ENCODE measurements around the gene CAMTA1.

CAMTA1 gene

DNA sequence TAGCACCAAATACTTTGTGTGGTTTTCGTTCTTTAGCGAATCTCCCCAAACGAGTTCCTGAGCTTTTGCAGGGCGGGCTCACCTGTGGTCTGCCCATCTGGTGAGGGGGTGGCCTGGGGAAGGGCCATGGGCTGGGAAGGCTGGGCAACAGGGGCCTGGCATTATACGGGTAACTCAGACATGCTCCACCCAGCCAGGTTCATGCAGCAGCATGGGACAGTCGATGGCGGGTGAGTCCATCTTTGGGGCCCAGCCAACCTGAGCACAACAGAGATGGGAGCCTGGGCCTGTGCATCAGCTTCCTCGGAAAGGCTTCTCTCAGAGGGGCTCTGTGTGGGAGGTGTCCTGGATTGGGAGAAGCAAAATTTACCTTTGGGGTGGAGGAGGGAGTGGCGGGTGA is 302.6 kb downstream of the CAMTA1 start:
- no peak overlapping the region for H3K27ac ChIP-seq (ENCODE audit: low read depth, low read length)
- H3K9ac ChIP-seq (ENCODE audit: low read length), result no peak overlapping the region
- no peaks in the 10 kb centered on the region for H3K36me3 ChIP-seq (ENCODE audit: control insufficient read depth in 1 of 2, insufficient read depth in 2 of 2, low read length in 2 of 2)
- H4K8ac ChIP-seq (ENCODE audit: low read depth, low read length), result no peak overlapping the region
- no peak overlapping the region for H2AFZ ChIP-seq (ENCODE audit: insufficient read depth, low read length, poor library complexity)
- no peak overlapping the region for H3K18ac ChIP-seq (ENCODE audit: low read length)
- no peak overlapping the region for H2BK12ac ChIP-seq (ENCODE audit: low read length)
- H3K4me1 ChIP-seq (ENCODE audit: control insufficient read depth in 1 of 2, insufficient read depth in 2 of 2, low read length in 2 of 2), result no peaks in the 10 kb centered on the region
- H3K79me1 ChIP-seq (ENCODE audit: low read length), result no peaks in the 10 kb centered on the region
- H3K4me2 ChIP-seq (ENCODE audit: low read length), result no peak overlapping the region
- no peak overlapping the region for H4K12ac ChIP-seq (ENCODE audit: low read depth, low read length)
- H2BK120ac ChIP-seq (ENCODE audit: insufficient read depth, low read length, poor library complexity), result no peak overlapping the region
- no peak overlapping the region for H2BK5ac ChIP-seq (ENCODE audit: low read depth, low read length, poor library complexity)
- H3K9me3 ChIP-seq (ENCODE audit: insufficient read depth, low read depth, low read length), result peaks cover 3% of the 10 kb centered on the region
- WGBS (ENCODE audit: extremely low coverage, insufficient coverage, insufficient read length), result no CpG with 5 or more reads among the region's 9 CpGs
- H2AK5ac ChIP-seq (ENCODE audit: low read length), result no peak overlapping the region
- no peak overlapping the region for H3K4me3 ChIP-seq (ENCODE audit: low read depth, low read length)
- no peak for DNase-seq
- no peak overlapping the region for H3K14ac ChIP-seq (ENCODE audit: low read length)
- no peak overlapping the region for H4K91ac ChIP-seq (ENCODE audit: low read depth, low read length)
- H3K27me3 ChIP-seq (ENCODE audit: insufficient read depth, low read length), result no peaks in the 10 kb centered on the region
- no peak overlapping the region for H3K4ac ChIP-seq (ENCODE audit: low read depth, low read length)
- no peaks in the 10 kb centered on the region for H3K79me2 ChIP-seq (ENCODE audit: control insufficient read depth, insufficient read depth, low read length, poor library complexity)
- no peak overlapping the region for H3K23ac ChIP-seq (ENCODE audit: low read length)

DNA sequence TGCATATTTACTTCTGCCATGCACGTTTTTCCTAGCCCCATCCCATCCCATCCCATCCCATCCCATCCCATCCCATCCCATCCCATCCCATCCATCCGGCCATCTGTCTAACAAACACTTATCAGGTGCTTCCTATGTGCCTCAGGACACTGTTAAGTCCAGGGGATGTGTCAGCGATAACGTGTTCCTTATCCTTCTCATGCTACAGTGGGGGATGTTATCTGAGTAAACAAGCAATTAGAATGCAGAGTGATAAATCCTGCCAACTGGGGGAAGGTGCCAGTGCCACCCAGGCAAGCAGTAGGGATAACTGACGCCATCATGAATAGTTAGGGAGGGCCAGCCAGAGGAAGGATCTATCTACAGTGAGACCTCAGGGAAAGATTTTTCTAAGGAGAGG is 304.2 kb downstream of the CAMTA1 start:
- Histone ChIP-seq H2AFZ (ENCODE audit: insufficient read depth, low read length, poor library complexity) (no peak overlapping the region), H4K91ac (ENCODE audit: low read depth, low read length) (no peak overlapping the region), H3K4me3 (ENCODE audit: low read depth, low read length) (no peak overlapping the region), H4K8ac (ENCODE audit: low read depth, low read length) (no peak overlapping the region), H2BK5ac (ENCODE audit: low read depth, low read length, poor library complexity) (no peak overlapping the region), H3K79me2 (ENCODE audit: control insufficient read depth, insufficient read depth, low read length, poor library complexity) (no peaks in the 10 kb centered on the region), H3K27ac (ENCODE audit: low read depth, low read length) (no peak overlapping the region), H3K4me2 (ENCODE audit: low read length) (no peak overlapping the region), H4K12ac (ENCODE audit: low read depth, low read length) (no peak overlapping the region), H3K18ac (ENCODE audit: low read length) (no peak overlapping the region), H3K36me3 (ENCODE audit: control insufficient read depth in 1 of 2, insufficient read depth in 2 of 2, low read length in 2 of 2) (no peaks in the 10 kb centered on the region), H2BK12ac (ENCODE audit: low read length) (no peak overlapping the region), H3K27me3 (ENCODE audit: insufficient read depth, low read length) (no peaks in the 10 kb centered on the region), H3K9ac (ENCODE audit: low read length) (no peak overlapping the region), H3K9me3 (ENCODE audit: insufficient read depth, low read depth, low read length) (peaks cover 3% of the 10 kb centered on the region), H3K4me1 (ENCODE audit: control insufficient read depth in 1 of 2, insufficient read depth in 2 of 2, low read length in 2 of 2) (peaks cover 0 to 3% of the 10 kb centered on the region in 2 experiments), H3K14ac (ENCODE audit: low read length) (no peak overlapping the region), H3K4ac (ENCODE audit: low read depth, low read length) (no peak overlapping the region), H2AK5ac (ENCODE audit: low read length) (no peak overlapping the region), H2BK120ac (ENCODE audit: insufficient read depth, low read length, poor library complexity) (no peak overlapping the region), H3K23ac (ENCODE audit: low read length) (no peak overlapping the region), H3K79me1 (ENCODE audit: low read length) (no peaks in the 10 kb centered on the region)
- no CpG with 5 or more reads among the region's 5 CpGs for WGBS (ENCODE audit: extremely low coverage, insufficient coverage, insufficient read length)
- DNase-seq, result no peak

DNA sequence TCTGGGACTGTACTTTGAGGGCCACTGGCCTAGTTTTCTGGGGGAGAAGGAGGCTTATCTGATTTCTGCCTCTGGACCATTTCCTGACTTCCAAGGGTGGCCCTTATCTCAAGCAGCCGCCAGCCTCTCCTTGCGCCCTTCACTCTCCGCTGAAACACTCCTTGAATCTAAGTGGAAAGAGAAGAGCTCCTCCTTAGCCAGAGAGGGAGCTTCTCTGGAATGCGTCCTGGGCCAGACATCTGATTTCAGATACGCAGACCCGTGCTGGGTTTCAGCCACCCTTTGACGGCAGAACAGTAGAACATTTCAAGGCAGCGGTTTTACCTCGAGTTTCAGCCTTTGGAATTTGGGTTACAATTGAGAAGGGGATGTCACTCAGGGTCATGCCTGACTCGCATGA is 308.0 kb downstream of the CAMTA1 start:
- H2AFZ ChIP-seq (ENCODE audit: insufficient read depth, low read length, poor library complexity), result no peak overlapping the region
- H4K8ac ChIP-seq (ENCODE audit: low read depth, low read length), result no peak overlapping the region
- H3K27me3 ChIP-seq (ENCODE audit: insufficient read depth, low read length), result no peaks in the 10 kb centered on the region
- no peaks in the 10 kb centered on the region for H3K36me3 ChIP-seq (ENCODE audit: control insufficient read depth in 1 of 2, insufficient read depth in 2 of 2, low read length in 2 of 2)
- no peak overlapping the region for H2BK12ac ChIP-seq (ENCODE audit: low read length)
- no peak overlapping the region for H3K14ac ChIP-seq (ENCODE audit: low read length)
- no peak for DNase-seq
- peaks cover 3% of the 10 kb centered on the region for H3K9me3 ChIP-seq (ENCODE audit: insufficient read depth, low read depth, low read length)
- H4K12ac ChIP-seq (ENCODE audit: low read depth, low read length), result no peak overlapping the region
- no peaks in the 10 kb centered on the region for H3K79me1 ChIP-seq (ENCODE audit: low read length)
- no peak overlapping the region for H3K4me2 ChIP-seq (ENCODE audit: low read length)
- no CpG with 5 or more reads among the region's 10 CpGs for WGBS (ENCODE audit: extremely low coverage, insufficient coverage, insufficient read length)
- H2BK120ac ChIP-seq (ENCODE audit: insufficient read depth, low read length, poor library complexity), result no peak overlapping the region
- no peaks in the 10 kb centered on the region for H3K79me2 ChIP-seq (ENCODE audit: control insufficient read depth, insufficient read depth, low read length, poor library complexity)
- no peak overlapping the region for H3K23ac ChIP-seq (ENCODE audit: low read length)
- H3K27ac ChIP-seq (ENCODE audit: low read depth, low read length), result no peak overlapping the region
- H3K4ac ChIP-seq (ENCODE audit: low read depth, low read length), result no peak overlapping the region
- no peak overlapping the region for H3K9ac ChIP-seq (ENCODE audit: low read length)
- H2BK5ac ChIP-seq (ENCODE audit: low read depth, low read length, poor library complexity), result no peak overlapping the region
- H3K4me3 ChIP-seq (ENCODE audit: low read depth, low read length), result no peak overlapping the region
- no peak overlapping the region for H4K91ac ChIP-seq (ENCODE audit: low read depth, low read length)
- no peak overlapping the region for H3K18ac ChIP-seq (ENCODE audit: low read length)
- H2AK5ac ChIP-seq (ENCODE audit: low read length), result no peak overlapping the region
- H3K4me1 ChIP-seq (ENCODE audit: control insufficient read depth in 1 of 2, insufficient read depth in 2 of 2, low read length in 2 of 2), result peaks cover 0 to 3% of the 10 kb centered on the region in 2 experiments

- no peak overlapping the region for H3K9ac ChIP-seq (ENCODE audit: low read length)
- no peak overlapping the region for H3K4ac ChIP-seq (ENCODE audit: low read depth, low read length)
- no peaks in the 10 kb centered on the region for H3K36me3 ChIP-seq (ENCODE audit: control insufficient read depth in 1 of 2, insufficient read depth in 2 of 2, low read length in 2 of 2)
- no CpG with 5 or more reads among the region's 4 CpGs for WGBS (ENCODE audit: extremely low coverage, insufficient coverage, insufficient read length)
- no peak for DNase-seq
- H3K27ac ChIP-seq (ENCODE audit: low read depth, low read length), result no peak overlapping the region
- H3K4me1 ChIP-seq (ENCODE audit: control insufficient read depth in 1 of 2, insufficient read depth in 2 of 2, low read length in 2 of 2), result peaks cover 0 to 3% of the 10 kb centered on the region in 2 experiments
- no peak overlapping the region for H3K4me3 ChIP-seq (ENCODE audit: low read depth, low read length)
- H2AK5ac ChIP-seq (ENCODE audit: low read length), result no peak overlapping the region
- no peak overlapping the region for H2BK12ac ChIP-seq (ENCODE audit: low read length)
- no peak overlapping the region for H4K8ac ChIP-seq (ENCODE audit: low read depth, low read length)
- no peak overlapping the region for H2BK120ac ChIP-seq (ENCODE audit: insufficient read depth, low read length, poor library complexity)
- no peak overlapping the region for H4K12ac ChIP-seq (ENCODE audit: low read depth, low read length)
- H3K4me2 ChIP-seq (ENCODE audit: low read length), result no peak overlapping the region
- H3K27me3 ChIP-seq (ENCODE audit: insufficient read depth, low read length), result no peaks in the 10 kb centered on the region
- H3K9me3 ChIP-seq (ENCODE audit: insufficient read depth, low read depth, low read length), result peaks cover 3% of the 10 kb centered on the region
- H4K91ac ChIP-seq (ENCODE audit: low read depth, low read length), result no peak overlapping the region
- no peak overlapping the region for H2BK5ac ChIP-seq (ENCODE audit: low read depth, low read length, poor library complexity)
- no peak overlapping the region for H2AFZ ChIP-seq (ENCODE audit: insufficient read depth, low read length, poor library complexity)
- no peaks in the 10 kb centered on the region for H3K79me2 ChIP-seq (ENCODE audit: control insufficient read depth, insufficient read depth, low read length, poor library complexity)
- H3K23ac ChIP-seq (ENCODE audit: low read length), result no peak overlapping the region
- no peaks in the 10 kb centered on the region for H3K79me1 ChIP-seq (ENCODE audit: low read length)
- H3K14ac ChIP-seq (ENCODE audit: low read length), result no peak overlapping the region
- no peak overlapping the region for H3K18ac ChIP-seq (ENCODE audit: low read length)
Measured at GRCh38 chr1:7094086-7094485, 308.8 kb downstream of the CAMTA1 start.
